AG09319 (cell line): ENCODE data around the gene REG3A.

Source experiments
- DNase-seq: peaks from one replicate; pipeline ENCODE4 v3.0.0-alpha.2; 2010; ENCODE audit warnings: low read depth; ENCODE audit errors: extremely low read depth
- TF ChIP-seq, protein P1 (sequence below): IDR thresholded peaks from 2 replicates; pipeline ENCODE4 v1.5.1; 2011; ENCODE audit warnings: low read depth, mild to moderate bottlenecking, inconsistent platforms, low read length, moderate library complexity

REG3A gene

GRCh38 chr2:79179036-79179435 is 19.5 kb upstream of the REG3A start:
- TF ChIP-seq, protein P1, sequence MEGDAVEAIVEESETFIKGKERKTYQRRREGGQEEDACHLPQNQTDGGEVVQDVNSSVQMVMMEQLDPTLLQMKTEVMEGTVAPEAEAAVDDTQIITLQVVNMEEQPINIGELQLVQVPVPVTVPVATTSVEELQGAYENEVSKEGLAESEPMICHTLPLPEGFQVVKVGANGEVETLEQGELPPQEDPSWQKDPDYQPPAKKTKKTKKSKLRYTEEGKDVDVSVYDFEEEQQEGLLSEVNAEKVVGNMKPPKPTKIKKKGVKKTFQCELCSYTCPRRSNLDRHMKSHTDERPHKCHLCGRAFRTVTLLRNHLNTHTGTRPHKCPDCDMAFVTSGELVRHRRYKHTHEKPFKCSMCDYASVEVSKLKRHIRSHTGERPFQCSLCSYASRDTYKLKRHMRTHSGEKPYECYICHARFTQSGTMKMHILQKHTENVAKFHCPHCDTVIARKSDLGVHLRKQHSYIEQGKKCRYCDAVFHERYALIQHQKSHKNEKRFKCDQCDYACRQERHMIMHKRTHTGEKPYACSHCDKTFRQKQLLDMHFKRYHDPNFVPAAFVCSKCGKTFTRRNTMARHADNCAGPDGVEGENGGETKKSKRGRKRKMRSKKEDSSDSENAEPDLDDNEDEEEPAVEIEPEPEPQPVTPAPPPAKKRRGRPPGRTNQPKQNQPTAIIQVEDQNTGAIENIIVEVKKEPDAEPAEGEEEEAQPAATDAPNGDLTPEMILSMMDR, result no peak
- DNase-seq, result no peak

- TF ChIP-seq, protein P1, result no peak
- no peak for DNase-seq
Observed at GRCh38 chr2:79178076-79178674, 18.6 kb upstream of the REG3A start.

DNA sequence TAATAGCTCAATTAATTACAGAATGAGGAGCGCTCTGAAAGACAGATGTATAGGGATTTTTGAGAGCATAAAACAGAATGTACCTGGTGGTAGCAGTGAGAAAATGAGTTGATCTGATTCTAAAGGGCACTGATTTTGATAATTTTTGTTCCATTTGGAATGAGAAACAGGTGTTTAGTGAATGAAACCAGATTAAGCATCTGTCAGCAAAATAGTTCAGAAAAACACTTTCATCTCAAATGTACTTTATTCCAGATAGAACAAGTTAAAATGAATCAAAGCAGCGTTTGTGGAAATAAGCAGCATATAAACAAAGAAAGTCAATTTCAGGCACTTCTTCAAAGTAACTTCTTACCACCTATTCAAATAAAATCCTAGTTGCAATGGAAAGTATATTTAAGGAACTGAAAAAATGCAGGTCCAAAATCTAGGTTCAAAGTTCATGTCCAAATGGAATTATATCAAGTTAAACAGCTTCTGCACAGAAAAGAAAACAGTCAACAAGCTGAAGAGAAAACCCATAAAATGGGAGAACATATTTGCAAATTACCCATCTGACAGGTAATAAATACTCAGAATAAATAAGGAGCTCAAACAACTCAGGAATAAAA is 11.9 kb upstream of the REG3A start:
- no peak for DNase-seq
- TF ChIP-seq, protein P1, result no peak

- no peak for DNase-seq
- TF ChIP-seq, protein P1, result no peak
Observed at GRCh38 chr2:79162801-79163200, 3.2 kb upstream of the REG3A start.

DNA sequence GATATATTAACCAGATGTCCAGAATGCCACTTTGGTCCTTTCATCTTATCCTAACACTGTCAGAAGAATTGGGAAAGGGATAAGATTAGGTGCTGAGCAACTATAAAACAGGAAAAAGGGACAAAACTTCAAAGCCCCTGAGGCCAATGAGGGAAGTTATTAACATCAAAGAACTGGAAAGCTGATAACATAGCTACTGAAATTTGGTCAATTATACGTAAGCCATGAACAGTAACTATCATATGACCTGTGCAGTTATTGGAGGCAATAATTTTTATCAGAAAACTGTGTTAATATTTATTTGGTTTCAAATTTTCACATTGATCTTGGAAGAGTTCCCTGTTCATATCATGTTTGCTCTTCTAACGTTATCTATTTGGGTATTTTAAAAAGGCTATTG is 2.6 kb upstream of the REG3A start:
- DNase-seq, result no peak
- TF ChIP-seq, protein P1, result no peak

DNA sequence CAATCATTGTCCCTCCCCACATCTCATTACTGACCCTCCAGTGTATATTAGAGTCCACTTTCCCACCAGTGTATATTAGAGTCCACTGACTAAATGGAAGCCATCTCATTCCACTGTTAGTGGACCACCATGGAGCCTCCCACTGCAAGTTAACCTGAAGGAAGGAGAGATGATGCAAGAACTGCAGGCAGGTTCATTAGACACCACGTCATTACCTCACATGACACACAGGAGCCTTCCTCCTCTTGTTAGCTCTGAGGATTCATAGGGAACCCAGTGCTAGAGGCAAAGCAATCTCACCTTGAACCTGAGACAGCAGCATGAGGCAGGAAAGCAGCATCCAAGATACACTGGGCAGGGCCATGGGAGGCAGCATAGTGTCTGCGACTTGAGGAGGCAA is 523 bp downstream of the REG3A start:
- no peak for DNase-seq
- TF ChIP-seq, protein P1, result no peak

DNA sequence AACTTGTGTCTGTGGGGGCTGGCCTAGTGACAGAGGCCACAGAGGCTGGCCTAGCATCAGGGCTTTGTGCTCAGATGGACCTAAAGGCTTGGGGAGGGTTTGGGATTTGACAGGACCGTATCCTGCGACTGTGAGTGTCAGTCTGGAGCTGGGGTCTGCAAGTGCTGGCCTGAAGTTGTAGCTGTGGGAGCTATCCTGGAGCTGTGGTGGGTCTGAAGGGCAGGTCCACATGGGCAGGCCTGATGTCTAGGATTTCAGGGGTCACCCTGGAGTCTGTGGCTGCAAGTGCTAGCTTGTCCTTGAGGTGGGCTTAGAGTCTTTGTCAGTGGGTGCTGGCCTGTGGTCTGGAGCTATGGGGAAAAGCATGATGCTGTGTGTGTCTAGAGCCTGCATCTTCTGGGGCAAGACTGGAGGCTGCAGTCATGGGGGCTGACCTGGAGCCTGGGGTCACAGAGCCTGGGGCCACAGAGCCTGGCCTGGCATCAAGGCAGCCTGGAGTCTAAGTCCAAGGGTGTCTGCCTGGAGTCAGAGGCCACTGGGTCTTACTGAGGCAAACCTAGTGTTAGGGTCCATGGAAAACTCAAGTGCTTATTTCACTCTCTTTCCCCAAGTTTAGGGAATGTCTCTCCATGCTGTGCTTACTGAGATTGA is 3.6 kb downstream of the REG3A start:
- DNase-seq, result no peak
- TF ChIP-seq, protein P1, result no peak
